ENCODE results near the gene PRKCSH. TPM values are rescaled to one million over a fixed set of nuclear protein-coding genes. Genes with fewer than 3 reads are reported as not detected.
"Not testable (repeated sequence)": the region's sequence is repeated elsewhere in the genome, so short reads cannot be mapped to it uniquely, and the experiment has no call there.

PRKCSH gene
- total RNA-seq, 1 donor: 67.1 TPM

- H3K27me3 ChIP-seq (ENCODE audit: insufficient read depth, low read length): no peaks in the 10 kb centered on the region
- H3K9me3 ChIP-seq (ENCODE audit: low read depth, low read length): no peaks in the 10 kb centered on the region
- no peak overlapping the region for H3K4me3 ChIP-seq (ENCODE audit: low read length)
- no peaks in the 10 kb centered on the region for H3K4me1 ChIP-seq (ENCODE audit: insufficient read depth, low read length)
These were observed 17.3 kb downstream of the PRKCSH start for GRCh38 chr19:11452620-11453310.

- Histone ChIP-seq H3K9me3 (ENCODE audit: low read depth, low read length) (no peaks in the 10 kb centered on the region), H3K27me3 (ENCODE audit: insufficient read depth, low read length) (no peaks in the 10 kb centered on the region), H3K4me1 (ENCODE audit: insufficient read depth, low read length) (no peaks in the 10 kb centered on the region), H3K4me3 (ENCODE audit: low read length) (no peak overlapping the region)
These were observed 18.3 kb downstream of the PRKCSH start for GRCh38 chr19:11453468-11454341.

GRCh38 chr19:11455233-11455554, 19.8 kb downstream of the PRKCSH start:
- not testable (repeated sequence) for H3K27me3 ChIP-seq (ENCODE audit: insufficient read depth, low read length); H3K4me1 ChIP-seq (ENCODE audit: insufficient read depth, low read length); H3K4me3 ChIP-seq (ENCODE audit: low read length); H3K9me3 ChIP-seq (ENCODE audit: low read depth, low read length)

- H3K4me3 ChIP-seq (ENCODE audit: low read length): no peak overlapping the region
These were observed 21.2 kb downstream of the PRKCSH start for GRCh38 chr19:11456659-11457058.

GRCh38 chr19:11457115-11457514, 21.7 kb downstream of the PRKCSH start:
- Histone ChIP-seq H3K9me3 (ENCODE audit: low read depth, low read length) (no peaks in the 10 kb centered on the region), H3K4me1 (ENCODE audit: insufficient read depth, low read length) (no peaks in the 10 kb centered on the region), H3K27me3 (ENCODE audit: insufficient read depth, low read length) (no peaks in the 10 kb centered on the region), H3K4me3 (ENCODE audit: low read length) (no peak overlapping the region)

More at GRCh38 chr19:11456659-11457058, 21.2 kb downstream of the PRKCSH start:
- Histone ChIP-seq H3K27me3 (ENCODE audit: insufficient read depth, low read length) (no peaks in the 10 kb centered on the region), H3K4me1 (ENCODE audit: insufficient read depth, low read length) (no peaks in the 10 kb centered on the region), H3K9me3 (ENCODE audit: low read depth, low read length) (no peaks in the 10 kb centered on the region)

- Histone ChIP-seq H3K27me3 (ENCODE audit: insufficient read depth, low read length) (no peaks in the 10 kb centered on the region), H3K9me3 (ENCODE audit: low read depth, low read length) (no peaks in the 10 kb centered on the region), H3K4me3 (ENCODE audit: low read length) (no peak overlapping the region), H3K4me1 (ENCODE audit: insufficient read depth, low read length) (no peaks in the 10 kb centered on the region)
These were observed 22.4 kb downstream of the PRKCSH start for GRCh38 chr19:11457831-11458230.

- Histone ChIP-seq H3K4me1 (ENCODE audit: insufficient read depth, low read length) (no peaks in the 10 kb centered on the region), H3K27me3 (ENCODE audit: insufficient read depth, low read length) (no peaks in the 10 kb centered on the region), H3K9me3 (ENCODE audit: low read depth, low read length) (no peaks in the 10 kb centered on the region), H3K4me3 (ENCODE audit: low read length) (no peak overlapping the region)
These were observed 22.9 kb downstream of the PRKCSH start for GRCh38 chr19:11458236-11458900.

- not testable (repeated sequence) for H3K27me3 ChIP-seq (ENCODE audit: insufficient read depth, low read length); H3K4me3 ChIP-seq (ENCODE audit: low read length); H3K9me3 ChIP-seq (ENCODE audit: low read depth, low read length); H3K4me1 ChIP-seq (ENCODE audit: insufficient read depth, low read length)
These were observed 23.5 kb downstream of the PRKCSH start for GRCh38 chr19:11458912-11459311.

GRCh38 chr19:11460207-11460606, 24.8 kb downstream of the PRKCSH start:
- H3K27me3 ChIP-seq (ENCODE audit: insufficient read depth, low read length): no peaks in the 10 kb centered on the region
- no peak overlapping the region for H3K4me3 ChIP-seq (ENCODE audit: low read length)
- H3K9me3 ChIP-seq (ENCODE audit: low read depth, low read length): no peaks in the 10 kb centered on the region
- no peaks in the 10 kb centered on the region for H3K4me1 ChIP-seq (ENCODE audit: insufficient read depth, low read length)

- Histone ChIP-seq H3K9me3 (ENCODE audit: low read depth, low read length) (no peaks in the 10 kb centered on the region), H3K4me1 (ENCODE audit: insufficient read depth, low read length) (no peaks in the 10 kb centered on the region), H3K4me3 (ENCODE audit: low read length) (no peak overlapping the region), H3K27me3 (ENCODE audit: insufficient read depth, low read length) (no peaks in the 10 kb centered on the region)
These were observed 26.0 kb downstream of the PRKCSH start for GRCh38 chr19:11461453-11461852.

- no peaks in the 10 kb centered on the region for H3K9me3 ChIP-seq (ENCODE audit: low read depth, low read length)
- H3K4me3 ChIP-seq (ENCODE audit: low read length): no peak overlapping the region
- H3K27me3 ChIP-seq (ENCODE audit: insufficient read depth, low read length): no peaks in the 10 kb centered on the region
- H3K4me1 ChIP-seq (ENCODE audit: insufficient read depth, low read length): no peaks in the 10 kb centered on the region
These were observed 28.0 kb downstream of the PRKCSH start for GRCh38 chr19:11463391-11463790.

- no peaks in the 10 kb centered on the region for H3K27me3 ChIP-seq (ENCODE audit: insufficient read depth, low read length)
- no peak overlapping the region for H3K4me3 ChIP-seq (ENCODE audit: low read length)
- H3K4me1 ChIP-seq (ENCODE audit: insufficient read depth, low read length): no peaks in the 10 kb centered on the region
- H3K9me3 ChIP-seq (ENCODE audit: low read depth, low read length): no peaks in the 10 kb centered on the region
These were observed 29.2 kb downstream of the PRKCSH start for GRCh38 chr19:11464333-11465265.

GRCh38 chr19:11465600-11465999, 30.2 kb downstream of the PRKCSH start:
- Histone ChIP-seq H3K4me3 (ENCODE audit: low read length) (no peak overlapping the region), H3K4me1 (ENCODE audit: insufficient read depth, low read length) (no peaks in the 10 kb centered on the region), H3K27me3 (ENCODE audit: insufficient read depth, low read length) (no peaks in the 10 kb centered on the region), H3K9me3 (ENCODE audit: low read depth, low read length) (no peaks in the 10 kb centered on the region)

GRCh38 chr19:11468266-11468845, 32.9 kb downstream of the PRKCSH start:
- H3K4me3 ChIP-seq (ENCODE audit: low read length); H3K4me1 ChIP-seq (ENCODE audit: insufficient read depth, low read length); H3K27me3 ChIP-seq (ENCODE audit: insufficient read depth, low read length); H3K9me3 ChIP-seq (ENCODE audit: low read depth, low read length): not testable (repeated sequence)

All from mononuclear cell (primary cell).